PFSK-1 (cell line): ENCODE results near the gene JMJD7.

ENCODE experiments used
- FOXP2 ChIP-seq: optimal IDR thresholded peaks from 2 replicates; pipeline ENCODE3; 2011; ENCODE audit warnings: borderline replicate concordance, control low read depth, inconsistent platforms; ENCODE audit not compliant: insufficient read depth; ENCODE audit errors: extremely low read length, extremely low read depth
- POLR2AphosphoS5 ChIP-seq: IDR thresholded peaks from 2 replicates; pipeline ENCODE4 v1.6.1; 2012; ENCODE audit warnings: low read depth, mild to moderate bottlenecking, control low read depth, low read length, moderate library complexity
- SIN3A ChIP-seq: IDR thresholded peaks from 2 replicates; pipeline ENCODE4 v1.6.1; 2012; ENCODE audit warnings: mild to moderate bottlenecking, low read length, moderate library complexity, borderline replicate concordance; ENCODE audit not compliant: insufficient read depth
- TAF1 ChIP-seq: IDR thresholded peaks from 2 replicates; pipeline ENCODE4 v1.6.1; 2012; ENCODE audit warnings: low read length, control low read depth, borderline replicate concordance; ENCODE audit not compliant: insufficient read depth
- TF ChIP-seq, protein P1 (sequence below), 2 experiments: IDR thresholded peaks; 2 replicates each; pipeline versions ENCODE4 v1.6.1 to v1.8.0; 2011 to 2012; ENCODE audit warnings: low read depth in 2 of 2, low read length in 2 of 2, control low read depth in 1 of 2, inconsistent platforms in 1 of 2, mild to moderate bottlenecking in 1 of 2, moderate library complexity in 1 of 2; ENCODE audit not compliant: insufficient read depth in 1 of 2

JMJD7 gene

GRCh38 chr15:41868321-41868720 is 40.4 kb downstream of the JMJD7 start:
- TF ChIP-seq SIN3A: no peak

DNA sequence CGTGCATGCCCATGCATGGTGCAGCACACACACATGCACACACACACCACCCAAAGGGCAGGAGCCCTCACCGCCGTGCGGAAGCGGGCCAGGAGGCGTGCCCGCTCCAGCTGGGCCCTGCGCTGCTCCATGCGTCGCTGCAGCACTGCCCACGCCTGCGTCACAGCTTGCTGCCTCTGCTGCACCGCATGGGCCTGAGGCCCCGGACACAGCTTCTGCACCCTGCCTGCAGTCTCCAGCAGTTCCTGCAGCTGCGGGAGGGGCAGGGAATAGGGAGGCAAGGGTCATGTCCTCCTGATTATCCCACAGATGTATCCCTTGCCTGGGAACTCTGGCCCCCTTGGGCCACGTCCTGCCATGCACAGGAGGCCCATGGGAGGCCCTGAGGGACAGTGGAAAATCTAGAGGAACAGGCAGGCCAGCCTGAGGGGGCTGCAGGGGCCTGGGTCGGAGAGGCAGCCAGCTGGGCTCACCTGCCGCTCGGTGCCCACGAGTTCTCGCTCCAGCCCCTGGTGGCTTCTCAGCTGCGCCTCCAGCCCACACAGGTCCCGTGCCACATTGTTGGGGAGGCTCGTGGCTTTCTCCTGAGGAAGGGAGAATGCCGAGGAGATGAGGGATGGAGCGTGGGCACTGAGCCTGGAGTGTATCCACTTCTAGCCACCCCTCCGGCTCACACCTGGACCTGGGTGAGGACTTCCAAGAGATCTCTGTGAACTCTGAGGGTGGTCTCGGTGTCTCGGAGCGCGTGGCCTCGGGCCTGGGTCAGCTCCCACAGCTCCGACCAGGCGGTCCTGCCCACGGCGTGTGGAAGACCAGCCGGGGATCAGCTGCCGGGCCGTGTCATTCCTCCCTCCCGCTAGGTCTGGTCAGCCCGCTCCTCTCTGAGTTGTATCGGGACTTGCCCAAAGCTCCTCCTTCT is 42.1 kb downstream of the JMJD7 start:
- TF ChIP-seq TAF1: no peak
- TF ChIP-seq SIN3A: no peak
- TF ChIP-seq POLR2AphosphoS5: no peak
- no peak for TF ChIP-seq FOXP2
- TF ChIP-seq, protein P1, sequence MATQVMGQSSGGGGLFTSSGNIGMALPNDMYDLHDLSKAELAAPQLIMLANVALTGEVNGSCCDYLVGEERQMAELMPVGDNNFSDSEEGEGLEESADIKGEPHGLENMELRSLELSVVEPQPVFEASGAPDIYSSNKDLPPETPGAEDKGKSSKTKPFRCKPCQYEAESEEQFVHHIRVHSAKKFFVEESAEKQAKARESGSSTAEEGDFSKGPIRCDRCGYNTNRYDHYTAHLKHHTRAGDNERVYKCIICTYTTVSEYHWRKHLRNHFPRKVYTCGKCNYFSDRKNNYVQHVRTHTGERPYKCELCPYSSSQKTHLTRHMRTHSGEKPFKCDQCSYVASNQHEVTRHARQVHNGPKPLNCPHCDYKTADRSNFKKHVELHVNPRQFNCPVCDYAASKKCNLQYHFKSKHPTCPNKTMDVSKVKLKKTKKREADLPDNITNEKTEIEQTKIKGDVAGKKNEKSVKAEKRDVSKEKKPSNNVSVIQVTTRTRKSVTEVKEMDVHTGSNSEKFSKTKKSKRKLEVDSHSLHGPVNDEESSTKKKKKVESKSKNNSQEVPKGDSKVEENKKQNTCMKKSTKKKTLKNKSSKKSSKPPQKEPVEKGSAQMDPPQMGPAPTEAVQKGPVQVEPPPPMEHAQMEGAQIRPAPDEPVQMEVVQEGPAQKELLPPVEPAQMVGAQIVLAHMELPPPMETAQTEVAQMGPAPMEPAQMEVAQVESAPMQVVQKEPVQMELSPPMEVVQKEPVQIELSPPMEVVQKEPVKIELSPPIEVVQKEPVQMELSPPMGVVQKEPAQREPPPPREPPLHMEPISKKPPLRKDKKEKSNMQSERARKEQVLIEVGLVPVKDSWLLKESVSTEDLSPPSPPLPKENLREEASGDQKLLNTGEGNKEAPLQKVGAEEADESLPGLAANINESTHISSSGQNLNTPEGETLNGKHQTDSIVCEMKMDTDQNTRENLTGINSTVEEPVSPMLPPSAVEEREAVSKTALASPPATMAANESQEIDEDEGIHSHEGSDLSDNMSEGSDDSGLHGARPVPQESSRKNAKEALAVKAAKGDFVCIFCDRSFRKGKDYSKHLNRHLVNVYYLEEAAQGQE (IDR thresholded peaks at IDR 0.05; ENCODE audit: insufficient read depth in 1 of 2, low read depth in 2 of 2, low read length in 2 of 2): no peak

GRCh38 chr15:41870689-41871081 is 42.8 kb downstream of the JMJD7 start:
- TF ChIP-seq SIN3A: no peak
- TF ChIP-seq FOXP2: no peak
- TF ChIP-seq, protein P1 (IDR thresholded peaks at IDR 0.05; ENCODE audit: insufficient read depth in 1 of 2, low read depth in 2 of 2, low read length in 2 of 2): no peak
- no peak for TF ChIP-seq POLR2AphosphoS5
- no peak for TF ChIP-seq TAF1

GRCh38 chr15:41871175-41871905 is 43.4 kb downstream of the JMJD7 start:
- TF ChIP-seq TAF1 (no peak), SIN3A (no peak), FOXP2 (no peak)
- TF ChIP-seq, protein P1 (IDR thresholded peaks at IDR 0.05; ENCODE audit: insufficient read depth in 1 of 2, low read depth in 2 of 2, low read length in 2 of 2): no peak

DNA sequence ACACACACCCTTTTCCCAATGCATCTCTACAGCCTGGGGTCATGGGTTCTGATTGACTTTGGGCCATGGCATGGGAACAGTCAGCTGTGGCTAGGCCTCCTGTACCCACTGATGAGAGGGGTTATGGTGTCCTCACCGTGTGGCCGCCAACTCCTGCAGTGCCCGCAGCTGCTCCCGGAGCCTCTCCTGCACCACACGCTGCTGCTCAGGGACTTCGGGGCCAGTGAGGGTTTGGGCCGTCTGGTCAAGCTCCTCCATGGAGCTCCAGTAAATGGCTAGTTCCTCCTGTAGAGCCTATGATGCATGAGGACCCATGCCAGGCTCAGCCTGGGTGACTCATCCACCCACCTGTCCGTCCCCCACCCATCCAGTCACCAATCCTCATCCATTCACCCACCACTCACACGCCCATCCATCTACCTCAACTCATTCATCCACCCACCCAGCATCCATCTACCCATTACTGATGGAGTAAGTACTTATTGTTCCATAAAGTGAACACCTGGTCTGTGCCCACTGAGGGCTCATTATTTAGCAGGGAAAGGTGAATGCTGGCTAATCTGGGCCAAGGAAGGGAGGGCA is 44.4 kb downstream of the JMJD7 start:
- TF ChIP-seq SIN3A: no peak
- TF ChIP-seq POLR2AphosphoS5: no peak
- no peak for TF ChIP-seq TAF1
- TF ChIP-seq, protein P1 (IDR thresholded peaks at IDR 0.05; ENCODE audit: insufficient read depth in 1 of 2, low read depth in 2 of 2, low read length in 2 of 2): no peak
- no peak for TF ChIP-seq FOXP2
